Adrenal gland (tissue), 12 donors: ENCODE results near the gene TMA7B. TPM values are rescaled to one million over a fixed set of nuclear protein-coding genes. Genes with fewer than 3 reads are reported as not detected.

ENCODE experiments used
- DNase-seq, 7 donors: peaks; one replicate each; pipeline ENCODE4 v3.0.0-alpha.2; 2019 to 2020
- H3K27ac ChIP-seq, 5 donors: fragments of 200-600 bp; sonication (generic) in 4 of 5; 1 replicate in 3 of 5; 2 replicates in 2 of 5; pipeline versions ENCODE4 v1.5.1 to v1.8.0; 2016 to 2020; ENCODE audit warnings: mild to moderate bottlenecking in 1 of 5
- H3K27me3 ChIP-seq: fragments of 200-600 bp; 2 replicates; pipeline ENCODE4 v1.8.0; 2021
- H3K36me3 ChIP-seq, 2 donors: fragments of 200-600 bp; replicated peaks in 1 of 2; 1 replicate in 1 of 2; 2 replicates in 1 of 2; pipeline versions ENCODE4 v1.5.1 to v1.8.0; 2018 to 2022
- H3K4me1 ChIP-seq, 2 donors: fragments of 200-600 bp; replicated peaks in 1 of 2; 1 replicate in 1 of 2; 2 replicates in 1 of 2; pipeline versions ENCODE4 v1.5.1 to v1.8.0; 2018 to 2021
- H3K4me3 ChIP-seq, 4 donors: fragments of 200-600 bp; sonication (generic) in 3 of 4; one replicate each; pipeline ENCODE4 v1.5.1; 2016 to 2018
- H3K9me3 ChIP-seq, 3 donors: fragments of 200-600 bp; sonication (generic) in 1 of 3; replicated peaks in 1 of 3; 1 replicate in 2 of 3; 2 replicates in 1 of 3; pipeline versions ENCODE4 v1.5.1 to v1.8.0; 2016 to 2021
- POLR2A ChIP-seq, 2 donors: fragments of 450-650 bp; IDR thresholded peaks; one replicate each; pipeline ENCODE4 v1.6.1; 2017; ENCODE audit warnings: antibody characterized with exemption in 2 of 2, mild to moderate bottlenecking in 2 of 2, moderate library complexity in 1 of 2
- WGBS, 4 donors: extraction: QIAGEN DNeasy Blood & Tissue Kit in 2 of 4; methylation state at CpG; one replicate each; pipeline versions ENCODE4 v1.1.5 to v1.1.7; 2013 to 2017; 5-methylcytosine and 5-hydroxymethylcytosine counted together
- intact Hi-C, 2 donors: fragments of 100-400 bp; cut with DNase I; formaldehyde crosslinking; loops; one replicate each; pipeline versions ENCODE4 v1.14.1 to v1.15.0; 2022 to 2023
- polyA plus RNA-seq, 3 donors: library from polyadenylated mRNA; stranded (reverse); fragments of 200-250 nt in 2 of 3; fragments of 350-450 nt in 1 of 3; fragmentation: Illumina TruSeq in 1 of 3; extraction: RNeasy Lipid Tissue Mini Kit (QIAGEN cat#74804) in 1 of 3; gene quantifications; one replicate each; pipeline ENCODE4 v1.2.3, GENCODE V29; 2013 to 2014
- total RNA-seq, 9 donors: library from RNA; depleted of rRNA in 4 of 9; stranded (reverse); fragments of >200 nt in 4 of 9; fragments of 120-200 nt in 1 of 9; fragmentation: NEBNext Ultra II Directional in 1 of 9; extraction: Animal tissue kit (Norgen Biotek cat#: 25700) in 1 of 9; gene quantifications; one replicate each; pipeline versions ENCODE4 v1.1.0 to v1.2.4, GENCODE V29; 2013 to 2023
- TF ChIP-seq, protein P1 (sequence below), 6 experiments: fragments of 450-650 bp in 4 of 6; fragments of 200-600 bp in 2 of 6; sonication (generic) in 1 of 6; IDR thresholded peaks; 1 replicate in 5 of 6; 2 replicates in 1 of 6; pipeline versions ENCODE4 v1.5.1 to v1.8.0; 2016 to 2021; ENCODE audit warnings: antibody characterized with exemption in 6 of 6, mild to moderate bottlenecking in 2 of 6, moderate library complexity in 1 of 6
- donor health status: healthy with polysubstance abuse.
- donor health status: Bipolar disorder and iron deficiency.
- donor health status: DM: yes; HTN: yes; CAD: no.
- donor health status: DM: no; HTN: no; CAD: no.
- donor health status: DM: no; HTN: no; CAD: no.
- donor health status: DM: yes; HTN: yes; CAD: no.

The TMA7B gene
- total and polyA plus RNA-seq, 12 donors: 0.07 TPM; not detected in 11

DNA sequence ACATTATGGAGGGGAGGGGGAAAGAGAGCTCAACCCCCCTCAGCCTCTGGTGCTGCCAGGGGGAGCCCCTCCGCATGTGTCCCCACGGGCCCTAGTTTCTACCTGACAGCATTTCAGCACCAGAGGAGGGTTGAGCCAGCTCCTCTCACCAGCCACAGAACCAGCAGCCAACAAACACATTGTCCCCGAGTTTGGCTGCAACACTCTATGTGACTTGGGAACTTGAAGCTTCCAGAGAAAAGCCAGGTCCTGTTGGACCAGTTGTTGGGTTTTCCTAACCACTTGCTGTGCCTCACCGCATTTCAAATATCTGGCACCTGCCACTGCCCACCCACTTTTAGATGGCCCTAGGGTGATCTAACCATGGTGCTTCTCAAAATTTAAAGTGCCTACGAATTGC, 13.5 kb downstream of the TMA7B start:
- TF ChIP-seq POLR2A (IDR thresholded peaks at IDR 0.05): no peak
- TF ChIP-seq, protein P1, sequence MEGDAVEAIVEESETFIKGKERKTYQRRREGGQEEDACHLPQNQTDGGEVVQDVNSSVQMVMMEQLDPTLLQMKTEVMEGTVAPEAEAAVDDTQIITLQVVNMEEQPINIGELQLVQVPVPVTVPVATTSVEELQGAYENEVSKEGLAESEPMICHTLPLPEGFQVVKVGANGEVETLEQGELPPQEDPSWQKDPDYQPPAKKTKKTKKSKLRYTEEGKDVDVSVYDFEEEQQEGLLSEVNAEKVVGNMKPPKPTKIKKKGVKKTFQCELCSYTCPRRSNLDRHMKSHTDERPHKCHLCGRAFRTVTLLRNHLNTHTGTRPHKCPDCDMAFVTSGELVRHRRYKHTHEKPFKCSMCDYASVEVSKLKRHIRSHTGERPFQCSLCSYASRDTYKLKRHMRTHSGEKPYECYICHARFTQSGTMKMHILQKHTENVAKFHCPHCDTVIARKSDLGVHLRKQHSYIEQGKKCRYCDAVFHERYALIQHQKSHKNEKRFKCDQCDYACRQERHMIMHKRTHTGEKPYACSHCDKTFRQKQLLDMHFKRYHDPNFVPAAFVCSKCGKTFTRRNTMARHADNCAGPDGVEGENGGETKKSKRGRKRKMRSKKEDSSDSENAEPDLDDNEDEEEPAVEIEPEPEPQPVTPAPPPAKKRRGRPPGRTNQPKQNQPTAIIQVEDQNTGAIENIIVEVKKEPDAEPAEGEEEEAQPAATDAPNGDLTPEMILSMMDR (IDR thresholded peaks at IDR 0.05): no peak
- Histone ChIP-seq H3K4me3 (no peak overlapping the region), H3K27me3 (peaks cover 22% of the 10 kb centered on the region), H3K4me1 (no peaks in the 10 kb centered on the region), H3K9me3 (no peaks in the 10 kb centered on the region), H3K36me3 (no peaks in the 10 kb centered on the region), H3K27ac (no peak overlapping the region)
- no peak for DNase-seq
- 54 to 73% (median 68%) methylated on average over 5 of the region's 5 CpGs for WGBS, 4 donors
- intact Hi-C loops: no loop called here

DNA sequence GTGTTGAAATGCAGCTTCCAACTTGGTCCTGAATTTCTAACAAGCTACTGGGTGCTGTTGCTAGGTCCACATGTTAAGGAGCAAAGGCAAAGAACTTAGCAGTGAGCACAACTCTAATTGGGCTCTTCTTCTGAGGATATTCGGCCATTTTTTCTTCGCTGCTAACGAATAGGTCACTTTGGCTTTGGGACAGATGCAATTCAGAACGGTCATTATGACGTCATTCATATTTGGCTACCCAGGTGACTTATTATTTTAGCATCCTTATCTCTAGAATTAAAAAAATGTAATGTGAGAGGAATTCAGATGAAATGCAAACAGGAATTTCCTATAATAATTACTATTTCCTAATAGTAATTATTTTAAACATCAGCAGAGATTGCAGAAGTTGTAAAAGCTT, 13.9 kb downstream of the TMA7B start:
- intact Hi-C loops: no loop called here
- 67 to 79% (median 73%) methylated on average over 5 of the region's 5 CpGs for WGBS, 4 donors
- no peaks in the 10 kb centered on the region for H3K4me1 ChIP-seq
- DNase-seq: no peak
- TF ChIP-seq, protein P1 (IDR thresholded peaks at IDR 0.05): no peak
- TF ChIP-seq POLR2A (IDR thresholded peaks at IDR 0.05): no peak
- peaks cover 22% of the 10 kb centered on the region for H3K27me3 ChIP-seq
- no peak overlapping the region for H3K4me3 ChIP-seq
- H3K9me3 ChIP-seq: no peaks in the 10 kb centered on the region
- H3K27ac ChIP-seq: no peak overlapping the region
- H3K36me3 ChIP-seq: no peaks in the 10 kb centered on the region

DNA sequence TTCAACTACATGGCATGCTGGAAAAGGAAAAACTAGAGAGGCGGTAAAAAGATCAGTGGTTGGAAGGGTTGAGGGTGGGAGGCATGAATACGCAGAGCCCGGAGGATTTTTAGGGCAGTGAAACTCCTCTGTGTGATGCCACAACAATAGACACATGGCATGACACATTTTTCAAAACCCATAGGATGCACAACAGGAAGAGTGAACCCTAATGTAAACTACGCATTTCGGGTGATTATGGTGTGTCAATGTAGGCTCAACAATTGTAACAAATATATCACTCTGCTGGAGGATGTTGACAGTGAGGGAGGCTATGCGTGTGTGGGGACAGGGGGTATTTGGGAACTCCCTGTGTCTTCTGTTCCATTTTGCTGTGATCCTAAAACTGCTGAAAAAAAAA, 18.9 kb downstream of the TMA7B start:
- TF ChIP-seq, protein P1 (IDR thresholded peaks at IDR 0.05): no peak
- TF ChIP-seq POLR2A (IDR thresholded peaks at IDR 0.05): no peak
- no peak for DNase-seq
- no peaks in the 10 kb centered on the region for H3K9me3 ChIP-seq
- H3K4me3 ChIP-seq: no peak overlapping the region
- H3K4me1 ChIP-seq: no peaks in the 10 kb centered on the region
- peaks cover 18% of the 10 kb centered on the region for H3K27me3 ChIP-seq
- 68 to 79% (median 75%) methylated on average over 6 of the region's 6 CpGs for WGBS, 4 donors
- no peak overlapping the region for H3K27ac ChIP-seq
- intact Hi-C loops: no loop called here
- no peaks in the 10 kb centered on the region for H3K36me3 ChIP-seq

DNA sequence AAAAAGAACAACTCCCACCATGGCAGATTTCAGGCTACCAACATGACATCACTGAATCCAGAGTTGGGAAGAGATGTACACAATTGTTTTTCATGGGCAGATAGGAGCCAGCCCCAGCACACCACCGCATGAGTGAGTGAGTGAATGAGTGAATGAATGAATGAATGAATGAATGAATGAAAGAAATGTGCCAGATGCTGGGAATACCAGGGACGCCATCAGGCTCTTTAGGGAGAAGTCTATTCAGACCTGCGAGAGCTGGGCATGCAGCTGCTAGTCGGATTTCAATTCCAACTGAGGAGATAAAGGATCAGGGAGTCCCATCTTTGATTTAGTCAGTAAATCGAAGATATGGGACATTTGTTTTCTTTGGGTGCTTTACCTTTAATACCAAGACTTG, 19.3 kb downstream of the TMA7B start:
- Histone ChIP-seq H3K27me3 (peaks cover 18% of the 10 kb centered on the region), H3K4me3 (no peak overlapping the region), H3K27ac (no peak overlapping the region), H3K9me3 (no peaks in the 10 kb centered on the region), H3K36me3 (no peaks in the 10 kb centered on the region), H3K4me1 (no peaks in the 10 kb centered on the region)
- DNase-seq: no peak
- TF ChIP-seq, protein P1 (IDR thresholded peaks at IDR 0.05): no peak
- TF ChIP-seq POLR2A (IDR thresholded peaks at IDR 0.05): no peak
- intact Hi-C loops: no loop called here
- 83 to 95% (median 87%) methylated on average over 5 of the region's 5 CpGs for WGBS, 4 donors
